K562 (cell line): ENCODE results near the gene PIK3CA. TPM values are rescaled to one million over a fixed set of nuclear protein-coding genes. Genes with fewer than 3 reads are reported as not detected.

Source experiments
- ARID3A ChIP-seq: IDR thresholded peaks from 2 replicates; pipeline ENCODE4 v1.6.1; 2012; ENCODE audit warnings: low read depth, low read length, improper control_type of control experiment, borderline replicate concordance
- CBX3 ChIP-seq, 2 experiments: IDR thresholded peaks; 1 replicate in 1 of 2; 2 replicates in 1 of 2; pipeline ENCODE4 v1.6.1; 2012; ENCODE audit warnings: inconsistent platforms in 2 of 2, low read length in 2 of 2, borderline replicate concordance in 1 of 2, control low read depth in 1 of 2
- CBX5 ChIP-seq: IDR thresholded peaks from 2 replicates; pipeline ENCODE4 v1.6.1; 2014; ENCODE audit warnings: low read depth, borderline replicate concordance
- ERF ChIP-seq: fragments of 450-650 bp; formaldehyde crosslinking; IDR thresholded peaks from 2 replicates; pipeline ENCODE4 v1.4.0; 2020; ENCODE audit warnings: mild to moderate bottlenecking, mixed read lengths
- ESRRB ChIP-seq: fragments of 250-450 bp; sonication (Bioruptor Pico); IDR thresholded peaks from 2 replicates; pipeline ENCODE4 v1.5.0; 2020; ENCODE audit warnings: mild to moderate bottlenecking, moderate library complexity, borderline replicate concordance
- FOXP4 ChIP-seq: sonication (generic); formaldehyde crosslinking; IDR thresholded peaks from 2 replicates; pipeline ENCODE4 v1.8.0; 2022; ENCODE audit warnings: mild to moderate bottlenecking, missing genetic modification reagents, borderline replicate concordance
- MLLT1 ChIP-seq, 2 experiments: fragments of 450-650 bp; IDR thresholded peaks; 2 replicates each; pipeline ENCODE4 v1.6.1; 2016
- NR2C2 ChIP-seq, 2 experiments: fragments of 200-800 bp in 1 of 2; sonication (Bioruptor generic) in 1 of 2; sonication (generic) in 1 of 2; formaldehyde crosslinking in 1 of 2; IDR thresholded peaks; 2 replicates each; pipeline versions ENCODE4 v1.6.1 to v1.8.0; 2016 to 2022; ENCODE audit warnings: mild to moderate bottlenecking in 1 of 2, missing compliant biosample characterization in 1 of 2, missing genetic modification characterization in 1 of 2, missing genetic modification reagents in 1 of 2
- NR4A1 ChIP-seq, 2 experiments: fragments of 250-450 bp in 1 of 2; fragments of 450-650 bp in 1 of 2; sonication (Bioruptor Pico) in 1 of 2; IDR thresholded peaks; 2 replicates each; pipeline versions ENCODE4 v1.4.0 to v1.6.1; 2016 to 2020; ENCODE audit warnings: mild to moderate bottlenecking in 2 of 2, missing compliant biosample characterization in 1 of 2, missing genetic modification characterization in 1 of 2, moderate library complexity in 1 of 2
- PHB2 ChIP-seq: fragments of 450-650 bp; IDR thresholded peaks from 2 replicates; pipeline ENCODE4 v1.6.1; 2017; ENCODE audit warnings: low read depth
- PHF20 ChIP-seq: fragments of 450-650 bp; IDR thresholded peaks from 2 replicates; pipeline ENCODE4 v1.6.1; 2018; ENCODE audit not compliant: partially characterized antibody
- RFX1 ChIP-seq: fragments of 450-650 bp; IDR thresholded peaks from 2 replicates; pipeline ENCODE4 v1.6.1; 2016; ENCODE audit warnings: mild to moderate bottlenecking, moderate library complexity
- TAL1 ChIP-seq: fragments of 450-650 bp; IDR thresholded peaks from 2 replicates; pipeline ENCODE4 v1.6.1; 2016; ENCODE audit warnings: mild to moderate bottlenecking
- ZBTB33 ChIP-seq: sonication (generic); formaldehyde crosslinking; IDR thresholded peaks from 2 replicates; pipeline ENCODE4 v1.8.1; 2023; ENCODE audit warnings: mild to moderate bottlenecking, missing genetic modification reagents
- ZFP36 ChIP-seq: fragments of 150-350 bp; IDR thresholded peaks from 2 replicates; pipeline ENCODE4 v1.6.1; 2018; ENCODE audit warnings: low read length, low read depth; ENCODE audit not compliant: partially characterized antibody
- ZNF165 ChIP-seq: fragments of 250-450 bp; sonication (Bioruptor Pico); IDR thresholded peaks from 2 replicates; pipeline ENCODE4 v1.4.0; 2020; ENCODE audit warnings: borderline replicate concordance
- ZNF239 ChIP-seq: fragments of 250-450 bp; sonication (Bioruptor Pico); IDR thresholded peaks from 2 replicates; pipeline ENCODE4 v1.4.0; 2020; ENCODE audit warnings: mild to moderate bottlenecking
- ZNF280B ChIP-seq: fragments of 250-450 bp; sonication (Bioruptor Pico); IDR thresholded peaks from 2 replicates; pipeline ENCODE4 v1.5.1; 2021; ENCODE audit warnings: mild to moderate bottlenecking
- ZNF282 ChIP-seq: sonication (generic); formaldehyde crosslinking; IDR thresholded peaks from 2 replicates; pipeline ENCODE4 v1.8.1; 2023; ENCODE audit warnings: missing genetic modification reagents
- polyA plus RNA-seq, 8 experiments: library from polyadenylated mRNA; depleted of rRNA in 4 of 8; stranded (reverse) in 5 of 8; unstranded in 3 of 8; fragments of >200 nt; fragmentation: Nextera tagmentation in 2 of 8; fragmentation: Illumina TruSeq in 1 of 8; extraction: Ambion mirVana in 2 of 8; extraction: Trizol in 1 of 8; gene quantifications; 2 replicates each; pipeline versions ENCODE4 v1.2.1 to v1.2.3, GENCODE V29; 2011 to 2014; ENCODE audit warnings: inconsistent platforms in 1 of 8, missing spikeins in 1 of 8
- total RNA-seq, 7 experiments: library from RNA; depleted of rRNA in 6 of 7; stranded (reverse); fragments of >200 nt in 6 of 7; fragmentation: Illumina TruSeq in 2 of 7; extraction: Trizol in 2 of 7; gene quantifications; 2 replicates each; pipeline versions ENCODE4 v1.2.1 to v1.2.3, GENCODE V29; 2011 to 2021; ENCODE audit warnings: low replicate concordance in 1 of 7

The PIK3CA gene
- total and polyA plus RNA-seq, 9 of the 15 experiments (the other 6 are each of a cell fraction or from before 2014, with no cell fraction given): 3.8 to 19.4 (median 10.8) TPM

- TF ChIP-seq ARID3A: no peak
- no peak for TF ChIP-seq PHF20
- TF ChIP-seq CBX3 (IDR thresholded peaks at IDR 0.05; ENCODE audit: borderline replicate concordance in 1 of 2, low read length in 2 of 2): no peak
- TF ChIP-seq ZNF165 (CRISPR knock-in tag): no peak
- no peak for TF ChIP-seq PHB2
- TF ChIP-seq ZNF280B: no peak
- no peak for TF ChIP-seq NR2C2 (CRISPR knock-in tag; IDR thresholded peaks at IDR 0.05)
- no peak for TF ChIP-seq NR2C2 (tag; IDR thresholded peaks at IDR 0.05)
- TF ChIP-seq FOXP4 (CRISPR knock-in tag): no peak
- no peak for TF ChIP-seq NR4A1 (CRISPR knock-in tag; IDR thresholded peaks at IDR 0.05)
- no peak for TF ChIP-seq NR4A1 (tag; IDR thresholded peaks at IDR 0.05)
- TF ChIP-seq ZBTB33: peak; percentile 61
- peak; percentile 11; the same call in 1 of the 2 replicates for TF ChIP-seq RFX1
- no peak for TF ChIP-seq TAL1
- no peak for TF ChIP-seq ZFP36
- TF ChIP-seq ZNF282: 0 out of 2 replicates have a peak, but pooled peaks have one; percentile 22
- TF ChIP-seq ESRRB (CRISPR knock-in tag): no peak
- no peak for TF ChIP-seq ZNF239 (CRISPR knock-in tag)
- TF ChIP-seq MLLT1 (IDR thresholded peaks at IDR 0.05): no peak
- TF ChIP-seq CBX5: no peak
- no peak for TF ChIP-seq ERF (CRISPR knock-in tag)
These were observed 118.6 kb downstream of the PIK3CA start (continued) for GRCh38 chr3:179266701-179267211.
